Adrenal gland (tissue), 5 donors: ENCODE results near the gene RHOH.
"Not testable (repeated sequence)": the region's sequence is repeated elsewhere in the genome, so short reads cannot be mapped to it uniquely, and the experiment has no call there.

Experiments used
- CTCF ChIP-seq, 6 experiments: fragments of 450-650 bp in 4 of 6; fragments of 200-600 bp in 2 of 6; sonication (generic) in 1 of 6; IDR thresholded peaks; 1 replicate in 5 of 6; 2 replicates in 1 of 6; pipeline versions ENCODE4 v1.5.1 to v1.8.0; 2016 to 2021; ENCODE audit warnings: antibody characterized with exemption in 6 of 6, mild to moderate bottlenecking in 2 of 6, moderate library complexity in 1 of 6
- POLR2A ChIP-seq, 2 donors: fragments of 450-650 bp; IDR thresholded peaks; one replicate each; pipeline ENCODE4 v1.6.1; 2017; ENCODE audit warnings: antibody characterized with exemption in 2 of 2, mild to moderate bottlenecking in 2 of 2, moderate library complexity in 1 of 2
- donor health status: DM: no; HTN: no; CAD: no.

DNA sequence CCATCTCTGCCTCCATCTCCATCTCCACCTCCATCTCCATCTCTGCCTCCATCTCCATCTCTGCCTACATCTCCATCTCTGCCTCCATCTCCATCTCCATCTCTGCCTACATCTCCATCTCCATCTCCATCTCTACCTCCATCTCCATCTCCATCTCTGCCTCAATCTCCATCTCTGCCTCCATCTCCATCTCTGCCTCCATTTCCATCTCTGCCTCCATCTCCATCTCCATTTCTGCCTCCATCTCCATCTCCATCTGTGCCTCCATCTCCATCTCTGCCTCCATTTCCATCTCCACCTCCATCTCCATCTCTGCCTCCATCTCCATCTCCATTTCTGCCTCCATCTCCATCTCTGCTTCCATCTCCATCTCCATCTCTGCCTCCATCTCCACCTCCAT lies 98.2 kb downstream of the RHOH start:
- not testable (repeated sequence) for TF ChIP-seq POLR2A, CTCF (IDR thresholded peaks at IDR 0.05)
